KMS-11 (cell line): Measurements from ENCODE around the gene FTL.

Experiments used
- H2AFZ ChIP-seq: fragments of 200-600 bp; sonication (generic); 2 replicates; pipeline ENCODE4 v1.6.1; 2016; ENCODE audit warnings: antibody characterized with exemption, mixed run types, low read depth
- H3K27ac ChIP-seq: fragments of 200-600 bp; sonication (generic); 2 replicates; pipeline ENCODE4 v1.6.1; 2016; ENCODE audit warnings: mild to moderate bottlenecking, mixed run types
- H3K27me3 ChIP-seq: fragments of 200-600 bp; sonication (generic); 2 replicates; pipeline ENCODE4 v1.6.1; 2017; ENCODE audit warnings: mild to moderate bottlenecking, low read depth, mixed run types, moderate library complexity; ENCODE audit not compliant: insufficient read depth
- H3K36me3 ChIP-seq: fragments of 200-600 bp; sonication (generic); 2 replicates; pipeline ENCODE4 v1.6.1; 2017; ENCODE audit warnings: mild to moderate bottlenecking, mixed run types; ENCODE audit not compliant: insufficient read depth
- H3K4me1 ChIP-seq: fragments of 200-600 bp; sonication (generic); 2 replicates; pipeline ENCODE4 v1.6.1; 2016; ENCODE audit warnings: mild to moderate bottlenecking, low read depth, mixed run types; ENCODE audit not compliant: poor library complexity, severe bottlenecking
- H3K4me2 ChIP-seq: fragments of 200-600 bp; sonication (generic); 2 replicates; pipeline ENCODE4 v1.7.0; 2016; ENCODE audit warnings: mild to moderate bottlenecking, mixed run types
- H3K4me3 ChIP-seq: fragments of 200-600 bp; sonication (generic); IDR thresholded peaks from 2 replicates; pipeline ENCODE4 v1.6.1; 2017; ENCODE audit warnings: low read depth, low read length, mixed read lengths; ENCODE audit not compliant: insufficient read depth
- H3K79me2 ChIP-seq: fragments of 200-600 bp; sonication (generic); 2 replicates; pipeline ENCODE4 v1.6.1; 2016; ENCODE audit warnings: low read depth, mixed run types; ENCODE audit not compliant: insufficient read depth
- H3K9ac ChIP-seq: fragments of 200-600 bp; sonication (generic); 2 replicates; pipeline ENCODE4 v1.6.1; 2016; ENCODE audit warnings: mild to moderate bottlenecking, mixed run types
- H4K20me1 ChIP-seq: fragments of 200-600 bp; sonication (generic); 2 replicates; pipeline ENCODE4 v1.6.1; 2016; ENCODE audit warnings: mild to moderate bottlenecking, mixed run types; ENCODE audit not compliant: insufficient read depth
- CTCF ChIP-seq: fragments of 200-600 bp; sonication (generic); conservative IDR thresholded peaks from 2 replicates; pipeline ENCODE4 v1.6.1; 2017; ENCODE audit warnings: low read depth, mild to moderate bottlenecking, antibody characterized with exemption, low read length, moderate library complexity, mixed read lengths

The FTL gene

GRCh38 chr19:48961051-48961649 is 4.0 kb upstream of the FTL start:
- H3K79me2 ChIP-seq, result peaks cover 2% of the 10 kb centered on the region; the same call in 1 of the 2 replicates
- peaks cover 24% of the 10 kb centered on the region for H3K4me1 ChIP-seq
- H3K9ac ChIP-seq, result no peak overlapping the region
- no peak overlapping the region for H3K27ac ChIP-seq
- no peaks in the 10 kb centered on the region for H3K36me3 ChIP-seq
- H3K4me3 ChIP-seq, result no peak overlapping the region
- no peaks in the 10 kb centered on the region for H3K27me3 ChIP-seq
- H3K4me2 ChIP-seq, result no peak overlapping the region
- no peak for TF ChIP-seq CTCF
- no peak overlapping the region for H2AFZ ChIP-seq
- H4K20me1 ChIP-seq, result no peaks in the 10 kb centered on the region

GRCh38 chr19:48961673-48962028 is 3.5 kb upstream of the FTL start:
- H3K4me3 ChIP-seq, result no peak overlapping the region
- H3K27ac ChIP-seq, result no peak overlapping the region
- no peaks in the 10 kb centered on the region for H3K36me3 ChIP-seq
- no peak for TF ChIP-seq CTCF
- H3K4me1 ChIP-seq, result peaks cover 29% of the 10 kb centered on the region
- peaks cover 7% of the 10 kb centered on the region for H3K79me2 ChIP-seq
- H2AFZ ChIP-seq, result no peak overlapping the region
- no peak overlapping the region for H3K9ac ChIP-seq
- H4K20me1 ChIP-seq, result no peaks in the 10 kb centered on the region
- H3K27me3 ChIP-seq, result no peaks in the 10 kb centered on the region
- H3K4me2 ChIP-seq, result no peak overlapping the region

DNA sequence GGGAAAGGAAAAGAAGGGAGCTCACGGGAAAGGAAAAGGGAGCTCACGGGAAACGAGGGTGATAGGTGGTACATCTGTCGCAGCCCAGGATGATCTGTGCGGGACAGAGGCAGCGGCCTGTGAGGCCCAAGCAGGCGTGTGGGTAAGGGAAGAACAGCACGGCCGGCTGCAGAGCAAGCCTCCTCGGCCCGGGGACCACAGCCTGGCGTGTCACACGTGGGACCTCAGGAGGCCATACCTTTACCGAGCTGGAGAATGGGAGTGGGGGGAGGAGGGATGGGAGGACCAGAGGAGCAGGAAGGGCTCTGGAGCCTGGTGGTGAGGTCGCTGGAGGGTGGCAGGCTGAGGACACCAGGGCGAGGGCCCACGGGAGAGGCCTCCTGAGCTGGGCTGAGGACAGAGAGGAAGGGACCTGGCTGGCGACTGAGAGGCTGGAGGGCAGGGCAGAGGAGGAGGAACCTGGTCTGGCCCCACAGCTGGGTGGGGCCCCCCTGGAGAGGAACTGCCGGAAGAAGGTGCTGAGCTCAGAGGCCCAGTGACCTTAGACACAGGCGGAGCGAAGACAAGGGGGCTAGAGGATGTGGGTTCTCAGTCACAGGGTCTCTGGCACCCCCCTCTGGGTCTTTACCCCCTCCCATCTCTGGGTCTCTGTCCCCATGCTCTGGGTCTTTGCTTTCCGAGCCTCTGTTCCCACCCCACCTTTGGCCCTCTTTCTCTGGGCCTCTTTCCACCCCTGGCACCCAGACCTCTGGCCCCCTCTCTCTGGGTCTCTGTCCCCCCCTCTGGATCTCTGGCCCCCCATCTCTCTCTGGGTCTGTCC is 2.9 kb upstream of the FTL start:
- Histone ChIP-seq H3K27me3 (no peaks in the 10 kb centered on the region), H4K20me1 (no peaks in the 10 kb centered on the region), H3K4me1 (peaks cover 35% of the 10 kb centered on the region), H3K36me3 (no peaks in the 10 kb centered on the region), H3K9ac (no peak overlapping the region), H3K4me3 (no peak overlapping the region), H2AFZ (no peak overlapping the region), H3K27ac (no peak overlapping the region), H3K79me2 (peaks cover 11% of the 10 kb centered on the region), H3K4me2 (peak overlapping the region; percentile 24; the same call in 1 of the 2 replicates)
- TF ChIP-seq CTCF, result no peak

DNA sequence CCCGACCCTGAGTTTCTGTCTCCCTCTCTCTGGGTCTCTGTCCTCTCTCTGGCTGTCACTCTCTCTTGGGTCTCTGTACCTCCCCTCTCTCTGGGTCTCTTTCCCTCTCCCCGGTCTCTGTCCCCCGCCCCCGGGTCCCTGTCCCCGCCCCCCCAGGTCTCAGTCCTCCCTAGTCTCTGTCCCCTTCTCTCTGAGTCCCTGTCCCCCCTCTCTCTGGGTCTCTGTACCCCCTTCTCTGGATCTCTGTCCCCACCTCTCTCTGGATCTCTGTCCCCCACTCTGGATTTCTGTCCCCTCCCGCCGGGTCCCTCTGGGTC is 2.3 kb upstream of the FTL start:
- H3K27ac ChIP-seq, result no peak overlapping the region
- no peaks in the 10 kb centered on the region for H4K20me1 ChIP-seq

More for the DNA sequence above, 2.3 kb upstream of the FTL start:
- H3K4me1 ChIP-seq, result peaks cover 35% of the 10 kb centered on the region
- H3K4me3 ChIP-seq, result no peak overlapping the region
- no peaks in the 10 kb centered on the region for H3K27me3 ChIP-seq
- no peak overlapping the region for H3K4me2 ChIP-seq
- H2AFZ ChIP-seq, result no peak overlapping the region
- peaks cover 11% of the 10 kb centered on the region for H3K79me2 ChIP-seq
- no peak for TF ChIP-seq CTCF
- no peak overlapping the region for H3K9ac ChIP-seq
- H3K36me3 ChIP-seq, result no peaks in the 10 kb centered on the region
